ENCODE data around the gene NT5C3B. TPM values are rescaled to one million over a fixed set of nuclear protein-coding genes. Genes with fewer than 3 reads are reported as not detected.

Gene NT5C3B
- total and polyA plus RNA-seq, 12 donors, result 14.5 to 48.5 (median 21.4) TPM

GRCh38 chr17:41825175-41825845 is 10.7 kb downstream of the NT5C3B start:
- H3K27ac ChIP-seq, result no peak overlapping the region
- WGBS, 2 donors, result 89 to 90% methylated on average over 19 of the region's 19 CpGs
- H3K9me3 ChIP-seq, result no peaks in the 10 kb centered on the region
- intact Hi-C loops (cut with DNase I), result no loop called here
- no peaks in the 10 kb centered on the region for H3K27me3 ChIP-seq
- H3K4me1 ChIP-seq, result no peaks in the 10 kb centered on the region
- DNase-seq (no peak), ATAC-seq (no peak)
- no peak for TF ChIP-seq CTCF (IDR thresholded peaks at IDR 0.05)
- H3K4me3 ChIP-seq, result no peak overlapping the region
- H3K36me3 ChIP-seq, result peaks cover 0 to 61% (median 20%) of the 10 kb centered on the region in 9 donors

- 66 to 69% methylated on average over 7 of the region's 7 CpGs for WGBS, 2 donors
- Histone ChIP-seq H3K9me3 (no peaks in the 10 kb centered on the region), H3K4me3 (no peak overlapping the region), H3K4me1 (no peaks in the 10 kb centered on the region), H3K27me3 (no peaks in the 10 kb centered on the region), H3K36me3 (peaks cover 0 to 51% (median 10%) of the 10 kb centered on the region in 9 donors), H3K27ac (no peak overlapping the region)
- ATAC-seq (no peak), DNase-seq (no peak)
- intact Hi-C loops (cut with DNase I), result no loop called here
- TF ChIP-seq CTCF (IDR thresholded peaks at IDR 0.05), result no peak
Measured at GRCh38 chr17:41824086-41824485, 11.9 kb downstream of the NT5C3B start.

GRCh38 chr17:41823580-41823979 is 12.5 kb downstream of the NT5C3B start:
- no peak overlapping the region for H3K4me3 ChIP-seq
- 89 to 92% methylated on average over 7 of the region's 7 CpGs for WGBS, 2 donors
- intact Hi-C loops (cut with DNase I), result no loop called here
- H3K4me1 ChIP-seq, result no peaks in the 10 kb centered on the region
- no peak for DNase-seq
- H3K36me3 ChIP-seq, result peaks cover 0 to 45% (median 10%) of the 10 kb centered on the region in 9 donors
- TF ChIP-seq CTCF (IDR thresholded peaks at IDR 0.05), result no peak
- H3K27me3 ChIP-seq, result no peaks in the 10 kb centered on the region
- H3K27ac ChIP-seq, result no peak overlapping the region
- no peaks in the 10 kb centered on the region for H3K9me3 ChIP-seq
- no peak for ATAC-seq

- Histone ChIP-seq H3K4me3 (no peak overlapping the region), H3K36me3 (peaks cover 0 to 45% (median 10%) of the 10 kb centered on the region in 9 donors), H3K9me3 (no peaks in the 10 kb centered on the region), H3K4me1 (no peaks in the 10 kb centered on the region), H3K27me3 (no peaks in the 10 kb centered on the region), H3K27ac (no peak overlapping the region)
- TF ChIP-seq CTCF (IDR thresholded peaks at IDR 0.05), result no peak
- intact Hi-C loops (cut with DNase I), result no loop called here
- DNase-seq, result no peak
- WGBS, 2 donors, result 90 to 93% methylated on average over 1 of the region's 1 CpG
- no peak for ATAC-seq
Measured at GRCh38 chr17:41823141-41823524, 12.9 kb downstream of the NT5C3B start.

All from heart right ventricle (tissue), 16 donors.